ENCODE results near the gene LYSMD3.
A peak's percentile ranks its signal among the peaks of the same experiment; 100 is the strongest.

Gene LYSMD3

GRCh38 chr5:90529194-90529938 lies at the start of gene LYSMD3:
Gene LYSMD3 (minus strand): TSS chr5:90529584. CDS start chr5:90525289, 4,295 bp downstream.
- DNase-seq: peak; percentile 88 to 95

DNA sequence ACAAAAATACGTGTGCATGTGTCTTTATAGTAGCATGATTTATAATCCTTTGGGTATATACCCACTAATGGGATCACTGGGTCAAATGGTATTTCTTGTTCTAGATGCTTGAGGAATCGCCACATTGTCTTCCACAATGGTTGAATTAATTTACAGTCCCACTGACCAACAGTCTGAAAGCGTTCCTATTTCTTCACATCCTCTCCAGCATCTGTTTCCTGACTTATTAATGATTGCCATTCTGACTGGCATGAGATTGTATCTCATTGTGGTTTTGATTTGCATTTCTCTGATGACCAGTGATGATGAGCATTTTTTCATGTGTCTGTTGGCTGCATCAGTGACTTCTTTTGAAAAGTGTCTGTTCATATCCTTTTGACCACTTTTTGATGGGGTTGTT lies 47.2 kb upstream of the LYSMD3 start:
- peak in 1 of 2 donors; percentile 13 for DNase-seq

- DNase-seq: no peak
Observed at GRCh38 chr5:90575712-90576111, 46.3 kb upstream of the LYSMD3 start.

DNA sequence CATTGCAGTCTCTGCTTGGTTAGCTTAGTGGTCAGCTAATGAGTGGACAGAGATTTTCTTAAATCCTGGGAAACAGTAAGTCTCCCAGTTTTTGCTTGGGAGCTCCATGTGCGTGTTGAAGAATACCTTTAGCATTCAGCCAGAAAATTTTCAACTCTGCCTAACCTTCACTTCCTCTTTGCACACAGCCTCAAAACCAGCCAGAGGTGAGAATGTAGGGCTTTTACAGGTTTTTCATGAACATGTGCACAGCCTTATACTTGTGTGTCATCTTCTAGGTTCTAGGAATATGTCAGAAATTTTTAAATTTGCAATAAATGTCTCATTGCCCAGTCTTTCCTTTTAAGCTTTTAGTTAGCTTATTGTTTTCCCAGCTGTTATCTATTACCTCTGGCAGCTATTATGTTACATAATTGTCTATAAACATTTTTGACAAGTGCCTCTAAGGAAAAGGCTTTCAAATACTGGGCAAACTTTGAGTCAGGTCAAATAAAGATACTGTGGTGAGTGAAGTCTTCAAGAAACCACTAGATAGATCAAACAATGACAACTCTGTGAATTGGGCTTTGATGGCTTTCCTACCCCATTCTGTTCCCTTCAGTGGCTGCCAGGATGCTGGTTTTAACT lies 41.9 kb upstream of the LYSMD3 start:
- DNase-seq: no peak

DNA sequence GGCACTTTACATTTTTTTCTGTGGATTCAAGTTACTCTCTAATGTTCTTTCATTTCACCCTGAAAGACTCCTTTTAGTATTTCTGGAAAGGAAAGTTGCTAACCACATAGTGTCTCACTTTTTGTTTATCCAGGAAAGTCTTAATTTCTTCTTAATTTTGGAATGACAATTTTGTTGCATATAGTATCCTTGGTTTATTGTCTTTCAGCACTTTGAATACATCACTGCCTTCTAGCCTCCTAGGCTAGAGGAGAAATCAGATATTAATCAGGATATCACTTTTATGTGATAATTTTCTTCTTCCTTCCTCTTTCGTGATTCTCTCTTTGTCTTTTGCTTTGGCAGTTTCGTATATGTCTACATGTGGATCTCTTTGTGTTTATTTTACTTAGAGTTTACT lies 40.6 kb upstream of the LYSMD3 start:
- no peak for DNase-seq

- DNase-seq: no peak
Observed at GRCh38 chr5:90569084-90569483, 39.7 kb upstream of the LYSMD3 start.

- no peak for DNase-seq
Observed at GRCh38 chr5:90565491-90565890, 36.1 kb upstream of the LYSMD3 start.

GRCh38 chr5:90563108-90563507 lies 33.7 kb upstream of the LYSMD3 start:
- no peak for DNase-seq

- DNase-seq: no peak
Observed at GRCh38 chr5:90562341-90562740, 33.0 kb upstream of the LYSMD3 start.

DNA sequence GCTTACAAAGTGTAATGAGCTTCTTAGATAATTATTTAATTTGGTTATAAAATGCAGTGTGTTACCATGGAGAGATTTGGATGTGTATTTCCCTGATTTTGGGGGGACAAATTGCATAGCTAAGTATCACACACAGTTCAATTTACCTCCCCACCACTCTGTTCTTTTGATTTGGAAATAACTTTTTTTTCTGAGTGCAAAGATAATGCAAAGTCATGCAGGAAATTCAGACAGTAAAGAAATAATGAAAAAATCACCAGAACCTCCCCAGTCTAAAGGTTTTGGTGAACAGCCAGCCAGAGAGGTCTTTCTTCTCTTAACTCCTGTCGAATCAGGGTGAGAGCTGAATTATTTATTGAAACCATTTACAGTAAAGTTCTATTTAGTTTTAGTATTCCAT lies 32.4 kb upstream of the LYSMD3 start:
- DNase-seq: no peak

- DNase-seq: no peak
Observed at GRCh38 chr5:90560771-90561170, 31.4 kb upstream of the LYSMD3 start.

DNA sequence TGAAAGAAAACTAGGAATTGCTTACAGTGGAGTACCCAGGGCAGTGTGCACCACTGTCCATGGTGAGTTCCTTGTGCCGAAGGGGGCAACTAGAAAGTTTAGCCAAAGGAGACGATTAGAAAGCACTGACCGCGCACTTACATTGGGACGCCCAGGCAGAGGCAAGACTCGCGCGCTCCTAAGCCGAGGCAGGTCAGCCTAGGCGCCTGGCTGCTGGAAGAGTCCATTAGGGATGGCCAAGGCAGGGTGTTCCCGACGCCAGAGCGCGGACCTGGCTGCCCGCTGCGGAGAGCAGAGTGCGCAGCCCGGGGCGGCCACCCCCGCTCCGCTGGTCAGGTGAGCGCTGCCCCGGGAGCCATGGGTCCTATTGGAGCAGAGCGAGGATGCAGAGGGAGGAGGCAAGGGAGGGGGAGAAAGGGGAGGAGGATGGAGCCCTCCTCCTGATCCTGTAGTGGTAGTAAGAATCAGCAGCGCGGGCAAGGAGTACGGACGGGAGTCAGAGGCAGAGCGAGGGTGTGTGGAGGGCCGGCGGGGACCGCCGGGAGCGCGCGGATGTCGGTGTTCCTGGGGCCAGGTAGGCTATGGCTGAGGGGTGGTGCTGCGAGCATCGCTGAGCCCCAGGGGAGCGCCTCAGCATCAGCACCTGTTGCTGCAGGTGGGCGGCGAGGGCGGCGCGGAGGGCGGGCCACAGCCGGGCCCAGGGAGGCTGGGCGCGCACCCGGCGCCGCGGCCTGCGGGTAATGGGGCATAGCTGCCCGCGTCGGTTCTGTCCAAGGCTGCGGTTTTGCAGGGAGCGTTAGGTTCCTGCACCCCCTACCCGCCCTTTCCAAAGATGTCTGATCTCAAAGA lies 29.2 kb upstream of the LYSMD3 start, which contains the start of gene ADGRV1:
ADGRV1 (plus strand) TSS at position 454 of the 849 bp plus-strand sequence; CDS start at position 553, 99 bp downstream.
- no peak for DNase-seq

DNA sequence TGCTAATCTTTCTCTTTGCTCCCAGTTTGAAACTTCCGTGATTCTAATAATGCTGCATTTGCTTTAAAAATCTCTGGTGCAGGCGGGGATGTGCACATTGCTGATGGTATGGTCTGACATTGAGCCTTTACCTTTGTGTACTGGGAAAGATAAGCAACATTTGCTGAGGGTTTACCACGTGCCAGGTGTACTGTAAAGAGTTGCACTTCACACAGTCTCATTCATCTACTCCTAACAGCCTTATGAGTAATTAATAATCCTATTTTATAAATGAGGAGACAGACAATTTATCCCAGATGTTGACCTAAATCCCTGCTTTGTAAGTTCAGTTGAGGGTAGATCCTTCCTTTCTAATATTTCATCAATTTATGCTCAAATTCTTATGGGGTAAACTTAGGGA lies 28.5 kb upstream of the LYSMD3 start:
- DNase-seq: no peak

- no peak for DNase-seq
Observed at GRCh38 chr5:90557391-90557790, 28.0 kb upstream of the LYSMD3 start.

DNA sequence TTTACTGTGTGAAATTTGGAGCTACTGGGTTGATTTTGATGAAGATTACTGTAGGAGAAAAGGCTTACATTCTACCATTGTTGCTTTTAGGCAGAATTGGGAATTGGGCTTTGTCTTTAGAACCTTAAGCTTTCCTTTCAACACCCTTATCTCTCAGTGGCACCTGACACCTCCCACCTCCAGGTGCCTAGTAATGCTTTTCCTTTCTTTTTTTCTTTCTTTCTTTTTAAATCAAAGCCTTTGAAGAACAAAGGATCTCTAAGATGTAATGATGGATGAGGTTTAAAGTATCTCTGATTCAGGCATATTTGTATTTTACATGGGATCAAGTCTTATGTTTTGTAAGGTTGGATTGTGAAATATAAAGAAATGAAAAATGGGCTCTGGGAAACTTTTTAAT lies 26.3 kb upstream of the LYSMD3 start:
- no peak for DNase-seq

GRCh38 chr5:90554358-90555006 lies 25.1 kb upstream of the LYSMD3 start:
- no peak for DNase-seq

DNA sequence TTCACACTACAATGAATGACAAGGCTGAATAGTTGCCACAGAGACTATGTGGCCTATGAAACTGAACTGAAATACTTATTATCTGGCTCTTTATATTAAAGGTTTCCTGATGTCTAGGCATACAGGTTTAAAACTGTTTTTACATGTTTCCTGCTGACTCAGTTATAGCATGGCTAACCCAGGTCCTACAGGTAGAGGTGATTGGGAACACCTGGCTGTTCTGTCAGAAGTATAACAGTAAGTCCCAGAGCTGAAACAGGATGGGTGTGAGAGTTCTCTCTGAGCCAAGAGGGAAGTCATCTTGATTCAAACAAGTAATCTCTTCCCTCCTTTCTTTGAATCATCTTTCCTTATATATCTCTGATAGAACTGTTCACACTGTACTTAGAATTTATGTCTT lies 24.3 kb upstream of the LYSMD3 start:
- DNase-seq: no peak

DNA sequence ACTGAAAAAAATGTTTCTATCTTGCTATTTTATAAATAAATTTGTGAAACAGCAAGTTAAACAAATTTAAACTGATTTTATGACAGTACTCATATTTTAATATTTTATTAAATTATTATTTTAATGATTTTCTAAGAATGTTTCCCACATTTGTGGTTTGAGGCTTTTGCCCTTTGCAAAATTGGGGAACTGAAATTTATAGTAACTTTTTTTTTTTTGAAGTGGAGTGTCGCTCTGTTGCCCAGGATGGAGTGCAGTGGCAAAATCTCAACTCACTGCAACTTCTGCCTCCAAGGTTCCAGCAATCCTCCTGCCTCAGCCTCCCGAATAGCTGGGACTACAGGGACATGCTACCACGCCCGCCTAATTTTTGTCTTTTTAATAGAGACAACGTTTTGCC lies 22.0 kb upstream of the LYSMD3 start:
- no peak for DNase-seq

- DNase-seq: no peak
Observed at GRCh38 chr5:90550963-90551362, 21.6 kb upstream of the LYSMD3 start.

DNA sequence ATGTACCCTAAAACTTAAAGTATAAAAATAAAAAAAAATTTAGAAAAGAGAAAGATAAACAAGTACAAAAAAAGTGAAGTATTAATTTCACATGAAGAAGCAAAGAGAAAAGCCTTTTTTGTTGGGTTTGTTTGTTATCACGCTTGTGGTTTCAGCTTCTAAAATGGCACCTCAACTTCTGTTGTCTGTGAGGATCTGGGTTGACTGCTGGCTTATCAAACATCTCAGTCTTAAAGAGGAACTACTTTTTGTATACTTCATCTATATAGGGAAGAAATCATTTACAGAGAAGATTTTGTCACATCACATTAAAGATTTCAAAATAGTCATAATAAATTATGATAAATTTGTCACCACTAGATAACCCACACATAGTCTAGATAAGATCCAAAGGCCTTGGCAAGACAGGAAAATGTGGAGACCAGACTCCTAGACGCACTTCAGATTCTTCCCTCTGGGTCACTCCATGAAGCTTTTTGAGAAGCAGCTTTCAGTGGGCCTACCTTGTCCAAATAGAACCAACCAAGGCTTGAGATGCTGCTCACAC lies 20.4 kb upstream of the LYSMD3 start:
- DNase-seq: no peak

- no peak for DNase-seq
Observed at GRCh38 chr5:90549223-90549622, 19.8 kb upstream of the LYSMD3 start.

DNA sequence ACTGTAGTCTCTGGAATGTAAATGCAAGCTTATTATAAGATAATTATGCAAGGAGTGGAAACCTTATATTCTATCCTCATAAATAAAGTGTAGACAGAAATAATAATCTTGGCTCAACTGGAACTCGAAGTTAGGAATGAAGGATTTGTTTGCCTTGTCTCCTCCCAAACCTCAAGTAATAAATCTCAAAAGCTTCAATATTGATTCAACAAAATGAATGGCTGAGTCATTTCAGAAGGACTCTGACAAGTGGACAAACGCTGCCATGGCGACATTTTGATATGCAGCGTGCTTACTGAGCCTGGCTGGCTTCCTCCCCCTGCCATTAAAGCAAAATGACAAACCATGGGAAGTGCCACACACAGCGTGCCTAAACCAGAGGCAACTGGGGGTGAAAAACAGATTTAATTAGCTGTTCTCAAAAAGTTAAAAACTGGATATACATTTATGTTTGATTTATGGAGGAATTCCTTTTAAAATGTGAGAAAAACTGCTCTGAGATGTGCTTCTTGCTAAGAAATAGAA lies 18.7 kb upstream of the LYSMD3 start:
- no peak for DNase-seq
